Endothelial cell of umbilical vein (primary cell): ENCODE measurements around the gene ELAVL1. TPM values are rescaled to one million over a fixed set of nuclear protein-coding genes. Genes with fewer than 3 reads are reported as not detected.

Experiments
- BruUV-seq: library from RNA; stranded (reverse); fragments of 400-500 nt; replicated peaks from 2 replicates; lab custom pipeline; 2021; lab: Mats Ljungman, UMichigan
- CTCF ChIA-PET: fragments of 300-600, 350-600 bp; sonication (Branson Sonifier 250); formaldehyde crosslinking; loops from one replicate; lab custom pipeline; 2021; ENCODE audit warnings: antibody characterized with exemption, inconsistent platforms; lab: Charles Lee
- POLR2A ChIA-PET: fragments of 300-600, 350-600 bp; sonication (Branson Sonifier 250); formaldehyde crosslinking; loops from one replicate; lab custom pipeline; 2021; ENCODE audit warnings: antibody characterized with exemption, inconsistent platforms; lab: Charles Lee
- DNase-seq: peaks from one replicate; pipeline ENCODE4 v3.0.0-alpha.2; 2011; ENCODE audit warnings: low read depth, low spot score
- FAIRE-seq: peaks from 2 replicates; lab custom pipeline; 2011; peaks lifted over from hg19 to GRCh38; lab: Jason Lieb, UNC
- H2AFZ ChIP-seq: 2 replicates; pipeline ENCODE4 v1.6.0; 2012; ENCODE audit warnings: low read depth, low read length, control low read depth, inconsistent platforms
- H3K27ac ChIP-seq: 2 replicates; pipeline ENCODE4 v1.5.1; 2011; ENCODE audit warnings: low read depth, mild to moderate bottlenecking, control low read depth, low read length, moderate library complexity; ENCODE audit not compliant: insufficient read depth
- H3K27me3 ChIP-seq, 2 experiments: 2 replicates each; pipeline versions ENCODE4 v1.6.0 to v1.6.1; 2011; ENCODE audit warnings: low read length in 2 of 2, mixed read lengths in 1 of 2; ENCODE audit not compliant: control insufficient read depth in 2 of 2, insufficient read depth in 2 of 2
- H3K36me3 ChIP-seq, 2 experiments: 2 replicates in 1 of 2; 3 replicates in 1 of 2; pipeline ENCODE4 v1.5.1; 2011; ENCODE audit warnings: low read length in 2 of 2, mild to moderate bottlenecking in 1 of 2, moderate library complexity in 1 of 2; ENCODE audit not compliant: control insufficient read depth in 2 of 2, insufficient read depth in 2 of 2; ENCODE audit errors: extremely low read depth in 1 of 2
- H3K4me1 ChIP-seq: 3 replicates; pipeline ENCODE4 v1.5.1; 2011; ENCODE audit warnings: mild to moderate bottlenecking, low read length; ENCODE audit not compliant: control insufficient read depth, insufficient read depth; ENCODE audit errors: extremely low read depth
- H3K4me2 ChIP-seq: 2 replicates; pipeline ENCODE4 v1.6.1; 2011; ENCODE audit warnings: low read length, control low read depth, mixed read lengths; ENCODE audit not compliant: insufficient read depth
- H3K4me3 ChIP-seq, 3 experiments: fragments of 200-600 bp in 1 of 3; sonication (generic), shearing (Covaris generic) in 1 of 3; replicated peaks in 1 of 3; 2 replicates each; pipeline ENCODE4 v1.5.1; 2011 to 2016; ENCODE audit warnings: control low read depth in 3 of 3, low read length in 3 of 3, mild to moderate bottlenecking in 2 of 3, inconsistent platforms in 1 of 3, low read depth in 1 of 3, moderate library complexity in 1 of 3; ENCODE audit not compliant: insufficient read depth in 1 of 3
- H3K79me2 ChIP-seq: 2 replicates; pipeline ENCODE4 v1.6.0; 2012; ENCODE audit warnings: low read length, inconsistent platforms; ENCODE audit not compliant: control insufficient read depth, insufficient read depth
- H3K9ac ChIP-seq: replicated peaks from 2 replicates; pipeline ENCODE3; 2011; ENCODE audit warnings: low read length, control low read depth; ENCODE audit not compliant: insufficient read depth; ENCODE audit errors: extremely low read depth
- H3K9me1 ChIP-seq: replicated peaks from 3 replicates; pipeline ENCODE4 v1.6.0; 2011; ENCODE audit warnings: mild to moderate bottlenecking, low read length; ENCODE audit not compliant: control insufficient read depth, insufficient read depth; ENCODE audit errors: extremely low read depth
- H3K9me3 ChIP-seq: replicated peaks from 2 replicates; pipeline ENCODE4 v1.5.1; 2012; ENCODE audit warnings: low read length, inconsistent platforms; ENCODE audit not compliant: control insufficient read depth, insufficient read depth
- H4K20me1 ChIP-seq: replicated peaks from 2 replicates; pipeline ENCODE3; 2011; ENCODE audit warnings: mild to moderate bottlenecking, low read length; ENCODE audit not compliant: control insufficient read depth, insufficient read depth; ENCODE audit errors: extremely low read depth
- CTCF ChIP-seq, 2 donors: IDR thresholded peaks; 1 replicate in 1 of 2; 2 replicates in 1 of 2; pipeline ENCODE4 v1.5.1; 2011; ENCODE audit warnings: low read length in 2 of 2, mild to moderate bottlenecking in 2 of 2, moderate library complexity in 2 of 2, control low read depth in 1 of 2, inconsistent platforms in 1 of 2, low read depth in 1 of 2; ENCODE audit not compliant: insufficient read depth in 1 of 2; ENCODE audit errors: extremely low read depth in 1 of 2
- EZH2 ChIP-seq: IDR thresholded peaks from 2 replicates; pipeline ENCODE4 v1.6.1; 2012; ENCODE audit warnings: borderline replicate concordance, low read depth, mild to moderate bottlenecking, moderate library complexity, low read length, inconsistent platforms; ENCODE audit not compliant: severe bottlenecking
- FOS ChIP-seq: IDR thresholded peaks from 2 replicates; pipeline ENCODE4 v1.6.1; 2011; ENCODE audit warnings: mild to moderate bottlenecking, low read length, moderate library complexity, borderline replicate concordance; ENCODE audit not compliant: insufficient read depth
- GATA2 ChIP-seq: IDR thresholded peaks from 2 replicates; pipeline ENCODE4 v1.7.0; 2011; ENCODE audit warnings: low read depth, mild to moderate bottlenecking, moderate library complexity, mixed read lengths, low read length; ENCODE audit not compliant: insufficient read length, insufficient read depth
- JUN ChIP-seq: IDR thresholded peaks from 2 replicates; pipeline ENCODE4 v1.6.1; 2011; ENCODE audit warnings: borderline replicate concordance, low read depth; ENCODE audit not compliant: insufficient read length, insufficient read depth
- MAX ChIP-seq: IDR thresholded peaks from 2 replicates; pipeline ENCODE4 v1.6.1; 2011; ENCODE audit not compliant: insufficient read depth, insufficient read length
- MYC ChIP-seq: IDR thresholded peaks from one replicate; pipeline ENCODE4 v1.6.1; 2011; ENCODE audit warnings: mild to moderate bottlenecking, low read depth, low read length
- POLR2A ChIP-seq: IDR thresholded peaks from 2 replicates; pipeline ENCODE4 v1.6.1; 2012; ENCODE audit warnings: low read depth, mild to moderate bottlenecking, control low read depth, low read length
- POLR2AphosphoS5 ChIP-seq: IDR thresholded peaks from 2 replicates; pipeline ENCODE4 v1.6.1; 2012; ENCODE audit warnings: low read depth, mild to moderate bottlenecking, control low read depth, low read length, moderate library complexity; ENCODE audit not compliant: insufficient read depth
- dilution Hi-C: fragments of 300-500 bp; cut with MboI; formaldehyde crosslinking; loops from one replicate; pipeline ENCODE4 v1.15.0; 2019; ENCODE audit warnings: low sequenced_read_pairs; ENCODE audit not compliant: extremely low pct_ligation_motif_present
- intact Hi-C: fragments of 100-400 bp; cut with micrococcal nuclease; formaldehyde crosslinking; loops from one replicate; pipeline ENCODE4 v1.10.0; 2022
- polyA plus RNA-seq, 4 experiments: library from polyadenylated mRNA; depleted of rRNA in 3 of 4; stranded (reverse) in 3 of 4; unstranded in 1 of 4; fragments of >200 nt; gene quantifications; 2 replicates each; pipeline versions ENCODE4 v1.2.1 to v1.2.3, GENCODE V29; 2011 to 2012; ENCODE audit warnings: missing spikeins in 1 of 4
- total RNA-seq: library from RNA; stranded (reverse); gene quantifications from 2 replicates; pipeline ENCODE4 v1.2.3, GENCODE V29; 2021

The ELAVL1 gene
- total and polyA plus RNA-seq, 2 donors (not counting 3 experiments of a cell fraction or from before 2014, with no cell fraction given): 46.8 to 134 TPM

DNA sequence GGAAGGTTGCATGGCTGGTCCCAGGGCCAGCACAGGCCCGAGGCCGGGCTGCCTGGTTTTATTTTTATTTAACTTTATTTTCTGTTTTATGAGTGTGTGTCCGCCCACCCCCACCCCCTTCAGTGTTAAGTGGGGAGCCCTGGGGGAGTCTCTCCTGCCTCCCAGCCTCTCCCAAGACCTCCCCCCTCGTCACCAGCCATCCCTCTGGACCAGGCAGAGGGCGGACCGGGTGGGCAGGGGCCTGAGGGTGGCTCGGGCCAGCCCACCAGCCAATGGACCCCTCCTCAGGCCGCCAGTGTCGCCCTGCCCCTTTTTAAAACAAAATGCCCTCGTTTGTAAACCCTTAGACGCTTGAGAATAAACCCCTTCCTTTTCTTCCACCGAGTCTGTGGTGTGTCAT, 91.3 kb downstream of the ELAVL1 start:
- TF ChIP-seq FOS (no peak), POLR2AphosphoS5 (no peak), POLR2A (no peak), CTCF (IDR thresholded peaks at IDR 0.05; ENCODE audit: extremely low read depth in 1 of 2, insufficient read depth in 1 of 2, low read depth in 1 of 2, low read length in 2 of 2) (no peak), MAX (no peak), JUN (no peak), EZH2 (no peak), GATA2 (no peak), MYC (no peak)
- no peak overlapping the region for H3K4me2 ChIP-seq
- peaks cover 18 to 31% of the 10 kb centered on the region in 2 experiments for H3K27me3 ChIP-seq
- TSS peak; percentile 58 for BruUV-seq
- H2AFZ ChIP-seq: no peak overlapping the region
- no peak overlapping the region for H3K4me3 ChIP-seq
- H3K9me1 ChIP-seq: no peaks in the 10 kb centered on the region
- H3K79me2 ChIP-seq: no peaks in the 10 kb centered on the region
- no peak overlapping the region for H3K27ac ChIP-seq
- H3K36me3 ChIP-seq: peaks cover 0 to 21% of the 10 kb centered on the region in 2 experiments
- H3K9ac ChIP-seq: no peak overlapping the region
- ChIA-PET POLR2A (no interaction called here), CTCF (no interaction called here)
- no peak for DNase-seq
- no peaks in the 10 kb centered on the region for H3K9me3 ChIP-seq
- intact Hi-C loops (no loop called here), dilution Hi-C loops (no loop called here)
- peaks cover 6% of the 10 kb centered on the region for H3K4me1 ChIP-seq
- H4K20me1 ChIP-seq: no peaks in the 10 kb centered on the region
- no peak for FAIRE-seq
